Body of pancreas (tissue), 4 donors: ENCODE data around the gene VTI1B. TPM values are rescaled to one million over a fixed set of nuclear protein-coding genes. Genes with fewer than 3 reads are reported as not detected.

Source experiments
- ATAC-seq: fragments of 150-250 bp; one replicate; pipeline ENCODE4 v1.9.1; 2016
- DNase-seq, 4 donors: peaks; one replicate each; pipeline ENCODE4 v3.0.0-alpha.2; 2019
- H3K27ac ChIP-seq, 4 donors: fragments of 200-600 bp; sonication (generic); 1 replicate in 3 of 4; 2 replicates in 1 of 4; pipeline versions ENCODE4 v1.5.1 to v1.6.1; 2016 to 2019; ENCODE audit warnings: mild to moderate bottlenecking in 1 of 4, mixed read lengths in 1 of 4, moderate library complexity in 1 of 4
- H3K27me3 ChIP-seq, 2 donors: fragments of 200-600 bp; sonication (generic); one replicate each; pipeline ENCODE4 v1.6.0; 2016; ENCODE audit warnings: mild to moderate bottlenecking in 1 of 2
- H3K36me3 ChIP-seq, 2 donors: fragments of 200-600 bp; sonication (generic); replicated peaks in 1 of 2; 2 replicates each; pipeline ENCODE4 v1.5.1; 2016; ENCODE audit warnings: low read depth in 2 of 2; ENCODE audit not compliant: insufficient read depth in 1 of 2
- H3K4me1 ChIP-seq: fragments of 200-600 bp; sonication (generic); one replicate; pipeline ENCODE4 v1.6.0; 2016
- H3K4me3 ChIP-seq, 2 donors: fragments of 200-600 bp; sonication (generic); 1 replicate in 1 of 2; 2 replicates in 1 of 2; pipeline ENCODE4 v1.5.1; 2016 to 2019
- H3K9me3 ChIP-seq, 3 donors: fragments of 200-600 bp; sonication (generic); 1 replicate in 2 of 3; 2 replicates in 1 of 3; pipeline ENCODE4 v1.5.1; 2016
- POLR2A ChIP-seq, 3 donors: fragments of 450-650 bp; IDR thresholded peaks; one replicate each; pipeline ENCODE4 v1.6.1; 2016; ENCODE audit warnings: antibody characterized with exemption in 3 of 3, mild to moderate bottlenecking in 2 of 3
- WGBS, 2 donors: methylation state at CpG; one replicate each; pipeline ENCODE4 v1.1.5; 2017; 5-methylcytosine and 5-hydroxymethylcytosine counted together
- intact Hi-C: fragments of 100-400 bp; cut with DNase I; formaldehyde crosslinking; loops from one replicate; pipeline ENCODE4 v1.15.1; 2023
- total RNA-seq, 2 donors: library from RNA; depleted of rRNA; stranded (reverse); fragments of >200 nt; gene quantifications; one replicate each; pipeline ENCODE4 v1.1.0, GENCODE V29; 2016
- TF ChIP-seq, protein P1 (sequence below), 7 experiments: fragments of 450-650 bp in 4 of 7; fragments of 200-600 bp in 3 of 7; sonication (generic) in 3 of 7; IDR thresholded peaks; one replicate each; pipeline ENCODE4 v1.5.1; 2016 to 2019; ENCODE audit warnings: antibody characterized with exemption in 7 of 7

The VTI1B gene
- total RNA-seq, 2 donors from 2014 or later: 24.4 to 41.2 TPM

DNA sequence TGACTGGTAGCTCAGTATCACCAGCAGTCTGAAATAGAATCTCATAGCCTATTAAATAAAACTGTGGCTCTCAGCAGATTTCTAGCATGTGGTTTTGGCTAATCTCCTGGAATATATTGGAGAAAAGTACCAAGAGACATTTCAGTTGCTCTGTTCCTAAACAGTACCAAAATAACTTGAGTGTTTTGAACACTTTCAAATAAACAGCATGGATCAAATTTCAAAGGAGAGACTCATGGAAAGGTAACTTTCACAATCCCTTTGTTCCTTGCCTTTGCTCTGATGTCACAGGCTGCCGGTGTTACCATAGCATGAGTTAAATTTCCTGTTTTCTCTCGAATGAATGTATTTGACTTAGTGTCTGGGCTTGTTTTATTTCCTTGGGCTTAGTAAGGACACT, 51.3 kb downstream of the VTI1B start:
- Histone ChIP-seq H3K36me3 (no peaks in the 10 kb centered on the region), H3K4me3 (no peak overlapping the region), H3K27me3 (no peaks in the 10 kb centered on the region), H3K27ac (peak overlapping the region in 1 of 4 donors; percentile 44), H3K9me3 (no peaks in the 10 kb centered on the region), H3K4me1 (peaks cover 12% of the 10 kb centered on the region)
- ATAC-seq: no peak
- 36 to 45% methylated on average over 2 of the region's 2 CpGs for WGBS, 2 donors
- DNase-seq: no peak
- TF ChIP-seq POLR2A (IDR thresholded peaks at IDR 0.05): no peak
- TF ChIP-seq, protein P1, sequence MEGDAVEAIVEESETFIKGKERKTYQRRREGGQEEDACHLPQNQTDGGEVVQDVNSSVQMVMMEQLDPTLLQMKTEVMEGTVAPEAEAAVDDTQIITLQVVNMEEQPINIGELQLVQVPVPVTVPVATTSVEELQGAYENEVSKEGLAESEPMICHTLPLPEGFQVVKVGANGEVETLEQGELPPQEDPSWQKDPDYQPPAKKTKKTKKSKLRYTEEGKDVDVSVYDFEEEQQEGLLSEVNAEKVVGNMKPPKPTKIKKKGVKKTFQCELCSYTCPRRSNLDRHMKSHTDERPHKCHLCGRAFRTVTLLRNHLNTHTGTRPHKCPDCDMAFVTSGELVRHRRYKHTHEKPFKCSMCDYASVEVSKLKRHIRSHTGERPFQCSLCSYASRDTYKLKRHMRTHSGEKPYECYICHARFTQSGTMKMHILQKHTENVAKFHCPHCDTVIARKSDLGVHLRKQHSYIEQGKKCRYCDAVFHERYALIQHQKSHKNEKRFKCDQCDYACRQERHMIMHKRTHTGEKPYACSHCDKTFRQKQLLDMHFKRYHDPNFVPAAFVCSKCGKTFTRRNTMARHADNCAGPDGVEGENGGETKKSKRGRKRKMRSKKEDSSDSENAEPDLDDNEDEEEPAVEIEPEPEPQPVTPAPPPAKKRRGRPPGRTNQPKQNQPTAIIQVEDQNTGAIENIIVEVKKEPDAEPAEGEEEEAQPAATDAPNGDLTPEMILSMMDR (IDR thresholded peaks at IDR 0.05): no peak
- intact Hi-C loops: no loop called here

DNA sequence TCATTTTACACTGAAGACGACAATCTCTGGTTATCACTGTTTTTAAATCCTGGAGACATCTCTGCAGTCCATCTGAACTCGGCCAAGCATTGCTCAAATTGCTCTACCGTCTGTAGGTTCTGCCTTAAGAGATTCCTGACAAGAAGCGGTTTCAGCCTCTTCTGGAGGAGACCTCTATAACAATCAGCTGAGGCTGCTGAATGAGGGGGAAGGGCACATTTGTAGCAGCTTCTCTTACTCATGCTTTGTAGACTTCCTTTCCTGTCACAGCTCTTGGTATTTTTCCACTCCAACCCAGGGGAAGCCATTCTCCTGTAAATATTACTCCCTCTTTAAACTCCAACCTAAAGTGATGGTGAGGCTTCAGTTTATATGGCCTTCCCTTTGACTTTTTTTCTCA, 51.8 kb downstream of the VTI1B start:
- TF ChIP-seq, protein P1 (IDR thresholded peaks at IDR 0.05): no peak
- TF ChIP-seq POLR2A (IDR thresholded peaks at IDR 0.05): no peak
- 61 to 69% methylated on average over 4 of the region's 4 CpGs for WGBS, 2 donors
- H3K4me1 ChIP-seq: peaks cover 12% of the 10 kb centered on the region
- no peaks in the 10 kb centered on the region for H3K36me3 ChIP-seq
- ATAC-seq (no peak), DNase-seq (peak in 2 of 4 donors; percentile 13 to 48)
- no peak overlapping the region for H3K4me3 ChIP-seq
- no peaks in the 10 kb centered on the region for H3K27me3 ChIP-seq
- no peaks in the 10 kb centered on the region for H3K9me3 ChIP-seq
- peak overlapping the region in 1 of 4 donors; percentile 44 for H3K27ac ChIP-seq
- intact Hi-C loops: no loop called here

DNA sequence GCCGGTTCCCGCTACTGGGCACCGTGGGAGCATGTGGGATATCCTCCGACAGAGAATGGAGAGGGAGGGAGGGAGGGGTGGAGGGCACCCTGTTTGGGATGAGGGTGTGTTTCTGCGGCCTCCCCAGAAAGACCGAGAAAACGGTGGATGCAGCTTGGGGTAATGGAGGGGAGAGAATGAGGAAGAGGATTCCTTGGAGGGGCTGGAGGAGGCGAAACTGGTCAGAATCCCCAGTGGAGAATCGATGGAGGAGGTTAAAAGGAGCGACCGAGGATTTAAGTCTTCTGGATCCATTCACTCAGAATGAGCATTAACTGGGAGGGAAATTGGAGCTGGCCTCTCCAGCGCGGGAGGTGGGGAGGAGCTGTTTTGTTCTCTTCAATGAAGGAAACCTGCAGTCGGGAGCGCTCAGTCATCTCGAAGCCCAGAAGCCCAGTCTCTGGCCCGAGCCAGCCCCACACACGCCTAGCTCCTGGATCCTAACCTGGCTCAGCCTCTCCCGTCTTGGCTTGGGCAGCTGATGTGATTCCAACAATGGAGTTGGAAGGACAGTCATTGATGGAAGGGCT, 54.1 kb downstream of the VTI1B start:
- Histone ChIP-seq H3K9me3 (no peaks in the 10 kb centered on the region), H3K4me1 (peaks cover 12% of the 10 kb centered on the region), H3K36me3 (no peaks in the 10 kb centered on the region), H3K4me3 (peak overlapping the region in 1 of 2 donors; percentile 30), H3K27me3 (no peaks in the 10 kb centered on the region), H3K27ac (peak overlapping the region; percentile 30 to 82 (median 77))
- DNase-seq (peak; percentile 16 to 44 (median 36)), ATAC-seq (no peak)
- intact Hi-C loops: no loop called here
- 4 to 6% methylated on average over 19 of the region's 19 CpGs for WGBS, 2 donors
- TF ChIP-seq, protein P1 (IDR thresholded peaks at IDR 0.05): no peak
- TF ChIP-seq POLR2A (IDR thresholded peaks at IDR 0.05): no peak

DNA sequence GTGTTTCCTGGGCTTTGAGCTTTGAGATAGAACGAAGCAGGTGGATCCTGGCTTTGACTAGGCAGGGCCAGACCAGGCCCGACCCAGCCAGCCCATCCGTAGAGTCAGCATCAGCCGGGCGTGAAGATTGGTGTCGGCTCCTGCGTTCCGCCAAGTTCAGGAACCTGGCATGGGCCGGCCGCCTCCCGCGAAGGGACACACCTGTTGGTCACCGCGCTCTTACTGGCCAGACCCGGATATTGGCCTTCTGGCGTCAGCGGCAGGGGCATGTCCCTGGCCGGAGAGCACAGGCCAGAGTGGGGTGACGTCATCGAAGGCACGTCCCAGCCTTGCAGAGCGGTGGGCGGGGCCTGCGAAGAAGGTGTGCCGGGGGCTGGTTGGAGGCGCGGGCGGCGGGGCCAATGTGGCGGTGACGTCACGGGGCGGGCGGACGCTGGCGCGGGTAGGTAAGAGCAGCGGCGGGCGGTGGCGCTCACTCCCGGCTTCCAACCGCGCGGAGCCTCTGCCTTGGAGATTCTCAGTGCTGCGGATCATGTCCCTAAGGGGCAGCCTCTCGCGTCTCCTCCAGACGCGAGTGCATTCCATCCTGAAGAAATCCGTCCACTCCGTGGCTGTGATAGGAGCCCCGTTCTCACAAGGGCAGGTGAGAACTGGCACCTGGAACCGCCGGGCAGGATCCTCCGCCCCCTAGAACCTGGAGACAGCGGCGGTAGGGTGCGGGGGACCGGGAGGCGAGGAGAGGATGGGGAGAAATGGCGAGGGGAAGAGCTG, 54.8 kb downstream of the VTI1B start, which contains the start of gene ARG2:
Gene ARG2 (plus strand): TSS at position 475 of the 771 bp plus-strand sequence. CDS start 58 bp downstream, at position 533.
- ATAC-seq (peak; percentile 97), DNase-seq (peak; percentile 99 to 100 (median 100))
- Histone ChIP-seq H3K9me3 (no peaks in the 10 kb centered on the region), H3K36me3 (no peaks in the 10 kb centered on the region), H3K4me1 (peaks cover 12% of the 10 kb centered on the region), H3K27ac (peak within 1 kb of the TSS; percentile 30 to 82 (median 77)), H3K27me3 (no peaks in the 10 kb centered on the region), H3K4me3 (peak within 1 kb of the TSS in 1 of 2 donors; percentile 30)
- peak; percentile 74 to 88 (median 87) for TF ChIP-seq POLR2A (IDR thresholded peaks at IDR 0.05)
- TF ChIP-seq, protein P1 (IDR thresholded peaks at IDR 0.05): peak in 3 of 7 experiments; percentile 9 to 39 (median 16)
- intact Hi-C loops: no loop called here
- WGBS, 2 donors: 0 to 1% methylated on average over 23 to 62 of the region's 62 CpGs
